Brain microvascular endothelial cell (primary cell): ENCODE results near the gene PPME1.
A peak's percentile ranks its signal among the peaks of the same experiment; 100 is the strongest.
"Not testable (repeated sequence)": the region's sequence is repeated elsewhere in the genome, so short reads cannot be mapped to it uniquely, and the experiment has no call there.

Source experiments
- DNase-seq: peaks from one replicate; pipeline ENCODE4 v3.0.0-alpha.2; 2020
- H3K27ac ChIP-seq: fragments of 250-450 bp; sonication (Bioruptor Pico); 2 replicates; pipeline ENCODE4 v1.5.1; 2020; ENCODE audit warnings: mild to moderate bottlenecking, moderate library complexity
- H3K27me3 ChIP-seq: fragments of 250-450 bp; sonication (Bioruptor Pico); replicated peaks from 2 replicates; pipeline ENCODE4 v1.5.1; 2020; ENCODE audit warnings: mild to moderate bottlenecking
- H3K36me3 ChIP-seq: fragments of 250-450 bp; sonication (Bioruptor Pico); replicated peaks from 2 replicates; pipeline ENCODE4 v1.5.1; 2020; ENCODE audit warnings: mild to moderate bottlenecking
- H3K4me3 ChIP-seq: 2 replicates; pipeline ENCODE4 v1.5.1; 2011; ENCODE audit warnings: low read depth, mild to moderate bottlenecking, control low read depth, low read length, moderate library complexity
- CTCF ChIP-seq: IDR thresholded peaks from 2 replicates; pipeline ENCODE4 v1.5.1; 2011; ENCODE audit warnings: low read depth, mild to moderate bottlenecking, moderate library complexity, low read length, control low read depth, inconsistent platforms; ENCODE audit errors: missing control alignments
- in situ Hi-C: cut with HindIII; loops from 2 replicates; pipeline ENCODE4 v1.10.0; 2017; ENCODE audit warnings: low sequenced_read_pairs, low pct_ligation_motif_present

Gene PPME1

GRCh38 chr11:74134661-74135060 lies 36.4 kb upstream of the PPME1 start:
- in situ Hi-C loops = no loop called here
- Histone ChIP-seq H3K27ac (peak overlapping the region; percentile 19), H3K4me3 (no peak overlapping the region), H3K36me3 (peaks cover 5% of the 10 kb centered on the region), H3K27me3 (no peaks in the 10 kb centered on the region)
- no peak for DNase-seq
- no peak for TF ChIP-seq CTCF

- TF ChIP-seq CTCF = no peak
- Histone ChIP-seq H3K4me3 (no peak overlapping the region), H3K27ac (peak overlapping the region; percentile 19), H3K36me3 (peaks cover 5% of the 10 kb centered on the region), H3K27me3 (no peaks in the 10 kb centered on the region)
- in situ Hi-C loops = no loop called here
- DNase-seq = peak; percentile 42
These were observed 35.8 kb upstream of the PPME1 start for GRCh38 chr11:74135127-74135840.

- no peak overlapping the region for H3K4me3 ChIP-seq
- TF ChIP-seq CTCF = no peak
- in situ Hi-C loops = no loop called here
- no peaks in the 10 kb centered on the region for H3K36me3 ChIP-seq
- H3K27ac ChIP-seq = peak overlapping the region; percentile 81
- no peak for DNase-seq
- no peaks in the 10 kb centered on the region for H3K27me3 ChIP-seq
These were observed 33.1 kb upstream of the PPME1 start for GRCh38 chr11:74138021-74138420.

- Histone ChIP-seq H3K4me3 (no peak overlapping the region), H3K27me3 (no peaks in the 10 kb centered on the region), H3K36me3 (no peaks in the 10 kb centered on the region), H3K27ac (peak overlapping the region; percentile 81)
- DNase-seq = peak; percentile 94
- in situ Hi-C loops = no loop called here
- no peak for TF ChIP-seq CTCF
These were observed 32.5 kb upstream of the PPME1 start for GRCh38 chr11:74138572-74138971.

- H3K4me3 ChIP-seq = no peak overlapping the region
- H3K27ac ChIP-seq = peak overlapping the region; percentile 81
- no peak for TF ChIP-seq CTCF
- in situ Hi-C loops = no loop called here
- no peak for DNase-seq
- H3K27me3 ChIP-seq = no peaks in the 10 kb centered on the region
- no peaks in the 10 kb centered on the region for H3K36me3 ChIP-seq
These were observed 31.8 kb upstream of the PPME1 start for GRCh38 chr11:74139151-74139918.

- H3K4me3 ChIP-seq, in situ Hi-C loops, H3K27ac ChIP-seq, H3K27me3 ChIP-seq, DNase-seq, H3K36me3 ChIP-seq: not testable (repeated sequence)
These were observed 31.1 kb upstream of the PPME1 start for GRCh38 chr11:74139919-74140431.
